ENCODE data around the gene OR10A5. TPM values are rescaled to one million over a fixed set of nuclear protein-coding genes. Genes with fewer than 3 reads are reported as not detected.
"Not testable (repeated sequence)": the region's sequence is repeated elsewhere in the genome, so short reads cannot be mapped to it uniquely, and the experiment has no call there.

OR10A5 gene
- not detected for total RNA-seq

- DNase-seq, result no peak
Observed at GRCh38 chr11:6845383-6845782, at the start of gene OR10A5. Gene OR10A5 (plus strand): TSS chr11:6845683. CDS start chr11:6845683, 0 bp downstream.

- no peak for DNase-seq
Observed at GRCh38 chr11:6799402-6799801, 46.1 kb upstream of the OR10A5 start, which contains the start of gene OR6A2. Gene OR6A2 (minus strand): TSS chr11:6799689. CDS start chr11:6795708, 3,981 bp downstream.

GRCh38 chr11:6801075-6801474 is 44.4 kb upstream of the OR10A5 start:
- DNase-seq, result not testable (repeated sequence)

GRCh38 chr11:6812390-6813005 is 33.0 kb upstream of the OR10A5 start:
- peak; percentile 56 for DNase-seq

- DNase-seq, result no peak
Observed at GRCh38 chr11:6813656-6814055, 31.8 kb upstream of the OR10A5 start.

- DNase-seq, result no peak
Observed at GRCh38 chr11:6817694-6818093, 27.8 kb upstream of the OR10A5 start.

- DNase-seq, result no peak
Observed at GRCh38 chr11:6818967-6819366, 26.5 kb upstream of the OR10A5 start.

GRCh38 chr11:6824136-6824823 is 21.2 kb upstream of the OR10A5 start:
- no peak for DNase-seq

- no peak for DNase-seq
Observed at GRCh38 chr11:6825231-6825744, 20.2 kb upstream of the OR10A5 start.

- no peak for DNase-seq
Observed at GRCh38 chr11:6828103-6828502, 17.4 kb upstream of the OR10A5 start.

- no peak for DNase-seq
Observed at GRCh38 chr11:6833356-6833755, 12.1 kb upstream of the OR10A5 start.

- no peak for DNase-seq
Observed at GRCh38 chr11:6834021-6834420, 11.5 kb upstream of the OR10A5 start.

GRCh38 chr11:6841694-6842093 is 3.8 kb upstream of the OR10A5 start:
- DNase-seq, result no peak

GRCh38 chr11:6843670-6844069 is 1.8 kb upstream of the OR10A5 start:
- DNase-seq, result no peak

GRCh38 chr11:6844356-6844755 is 1.1 kb upstream of the OR10A5 start:
- DNase-seq, result peak; percentile 27

- DNase-seq, result no peak
Observed at GRCh38 chr11:6850526-6850925, 5.0 kb downstream of the OR10A5 start.

- DNase-seq, result not testable (repeated sequence)
Observed at GRCh38 chr11:6854801-6855200, 9.3 kb downstream of the OR10A5 start.

GRCh38 chr11:6855971-6856541 is 10.6 kb downstream of the OR10A5 start:
- DNase-seq, result peak; percentile 5

GRCh38 chr11:6856871-6857270 is 11.4 kb downstream of the OR10A5 start:
- no peak for DNase-seq

GRCh38 chr11:6862961-6863360 is 17.5 kb downstream of the OR10A5 start, which contains the start of gene OR10A2:
Gene OR10A2 (plus strand): TSS chr11:6863057. CDS start chr11:6869755, 6,698 bp downstream.
- peak; percentile 74 for DNase-seq

- DNase-seq, result no peak
Observed at GRCh38 chr11:6864438-6864837, 19.0 kb downstream of the OR10A5 start.

- no peak for DNase-seq
Observed at GRCh38 chr11:6871278-6871677, 25.8 kb downstream of the OR10A5 start.

GRCh38 chr11:6875761-6876160 is 30.3 kb downstream of the OR10A5 start:
- DNase-seq, result no peak

All from tongue (tissue), 2 donors.